Esophagus squamous epithelium (tissue), 5 donors: ENCODE data around the gene SIX5. TPM values are rescaled to one million over a fixed set of nuclear protein-coding genes. Genes with fewer than 3 reads are reported as not detected.

Experiments
- DNase-seq: peaks from one replicate; lab custom pipeline; 2025; lab: John Stamatoyannopoulos, UW
- H3K27ac ChIP-seq, 4 donors: fragments of 200-600 bp; sonication (generic); one replicate each; pipeline ENCODE4 v1.5.1; 2016 to 2019; ENCODE audit warnings: mild to moderate bottlenecking in 1 of 4
- H3K27me3 ChIP-seq, 4 donors: fragments of 200-600 bp; sonication (generic); 1 replicate in 3 of 4; 2 replicates in 1 of 4; pipeline versions ENCODE4 v1.5.1 to v1.6.0; 2017 to 2021; ENCODE audit warnings: antibody characterized with exemption in 1 of 4
- H3K36me3 ChIP-seq, 3 donors: fragments of 200-600 bp; sonication (generic); one replicate each; pipeline ENCODE4 v1.5.1; 2016 to 2019
- H3K4me1 ChIP-seq, 3 donors: fragments of 200-600 bp; sonication (generic); one replicate each; pipeline ENCODE4 v1.5.1; 2017 to 2019
- H3K4me3 ChIP-seq, 4 donors: fragments of 200-600 bp; sonication (generic); 1 replicate in 3 of 4; 2 replicates in 1 of 4; pipeline ENCODE4 v1.5.1; 2016 to 2019; ENCODE audit warnings: mild to moderate bottlenecking in 2 of 4, moderate library complexity in 1 of 4
- H3K9me3 ChIP-seq, 3 donors: fragments of 200-600 bp; sonication (generic); one replicate each; pipeline ENCODE4 v1.5.1; 2016 to 2019
- POLR2A ChIP-seq, 4 donors: fragments of 450-650 bp; IDR thresholded peaks; one replicate each; pipeline ENCODE4 v1.6.1; 2017; ENCODE audit warnings: antibody characterized with exemption in 4 of 4, mild to moderate bottlenecking in 4 of 4, moderate library complexity in 3 of 4
- WGBS, 2 donors: methylation state at CpG; one replicate each; pipeline ENCODE4 v1.1.5; 2018; 5-methylcytosine and 5-hydroxymethylcytosine counted together
- intact Hi-C: fragments of 100-400 bp; cut with DNase I; formaldehyde crosslinking; loops from one replicate; pipeline ENCODE4 v1.15.0; 2022
- total RNA-seq, 4 donors: library from RNA; depleted of rRNA; stranded (reverse); fragments of >200 nt; gene quantifications; one replicate each; pipeline ENCODE4 v1.1.0, GENCODE V29; 2016
- TF ChIP-seq, protein P1 (sequence below), 6 experiments: fragments of 450-650 bp in 4 of 6; fragments of 200-600 bp in 2 of 6; sonication (generic) in 2 of 6; IDR thresholded peaks; one replicate each; pipeline ENCODE4 v1.5.1; 2016 to 2019; ENCODE audit warnings: antibody characterized with exemption in 6 of 6, mild to moderate bottlenecking in 4 of 6, moderate library complexity in 4 of 6
- donor health status: DM: yes; HTN: yes; CAD: no.

The SIX5 gene
- total RNA-seq, 4 donors from 2014 or later: 5.8 to 13.5 (median 10.1) TPM

DNA sequence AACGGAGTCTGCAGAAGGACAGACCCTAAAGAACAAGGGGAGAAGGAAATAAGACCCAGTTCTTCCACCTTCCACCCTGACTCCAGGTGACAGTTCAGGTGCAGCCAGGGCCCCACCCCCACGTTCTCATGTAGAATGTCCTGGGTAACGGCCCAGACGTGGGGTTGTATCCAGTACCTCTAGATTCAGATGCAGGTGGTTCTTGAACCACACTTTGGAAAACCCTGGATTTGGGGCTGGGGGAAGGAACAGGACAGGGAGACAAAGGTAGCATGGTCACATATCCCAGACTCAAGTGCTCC is 11.0 kb upstream of the SIX5 start:
- DNase-seq: no peak
- Histone ChIP-seq H3K9me3 (no peaks in the 10 kb centered on the region), H3K4me3 (peak overlapping the region; percentile 15 to 64 (median 56)), H3K4me1 (peaks cover 51 to 71% (median 58%) of the 10 kb centered on the region in 3 donors), H3K27me3 (no peaks in the 10 kb centered on the region), H3K27ac (peak overlapping the region; percentile 79 to 92 (median 89)), H3K36me3 (peaks cover 11 to 29% (median 14%) of the 10 kb centered on the region in 3 donors)
- TF ChIP-seq, protein P1, sequence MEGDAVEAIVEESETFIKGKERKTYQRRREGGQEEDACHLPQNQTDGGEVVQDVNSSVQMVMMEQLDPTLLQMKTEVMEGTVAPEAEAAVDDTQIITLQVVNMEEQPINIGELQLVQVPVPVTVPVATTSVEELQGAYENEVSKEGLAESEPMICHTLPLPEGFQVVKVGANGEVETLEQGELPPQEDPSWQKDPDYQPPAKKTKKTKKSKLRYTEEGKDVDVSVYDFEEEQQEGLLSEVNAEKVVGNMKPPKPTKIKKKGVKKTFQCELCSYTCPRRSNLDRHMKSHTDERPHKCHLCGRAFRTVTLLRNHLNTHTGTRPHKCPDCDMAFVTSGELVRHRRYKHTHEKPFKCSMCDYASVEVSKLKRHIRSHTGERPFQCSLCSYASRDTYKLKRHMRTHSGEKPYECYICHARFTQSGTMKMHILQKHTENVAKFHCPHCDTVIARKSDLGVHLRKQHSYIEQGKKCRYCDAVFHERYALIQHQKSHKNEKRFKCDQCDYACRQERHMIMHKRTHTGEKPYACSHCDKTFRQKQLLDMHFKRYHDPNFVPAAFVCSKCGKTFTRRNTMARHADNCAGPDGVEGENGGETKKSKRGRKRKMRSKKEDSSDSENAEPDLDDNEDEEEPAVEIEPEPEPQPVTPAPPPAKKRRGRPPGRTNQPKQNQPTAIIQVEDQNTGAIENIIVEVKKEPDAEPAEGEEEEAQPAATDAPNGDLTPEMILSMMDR (IDR thresholded peaks at IDR 0.05): no peak
- TF ChIP-seq POLR2A (IDR thresholded peaks at IDR 0.05): no peak
- intact Hi-C loops: no loop called here
- 34 to 41% methylated on average over 4 of the region's 4 CpGs for WGBS, 2 donors

DNA sequence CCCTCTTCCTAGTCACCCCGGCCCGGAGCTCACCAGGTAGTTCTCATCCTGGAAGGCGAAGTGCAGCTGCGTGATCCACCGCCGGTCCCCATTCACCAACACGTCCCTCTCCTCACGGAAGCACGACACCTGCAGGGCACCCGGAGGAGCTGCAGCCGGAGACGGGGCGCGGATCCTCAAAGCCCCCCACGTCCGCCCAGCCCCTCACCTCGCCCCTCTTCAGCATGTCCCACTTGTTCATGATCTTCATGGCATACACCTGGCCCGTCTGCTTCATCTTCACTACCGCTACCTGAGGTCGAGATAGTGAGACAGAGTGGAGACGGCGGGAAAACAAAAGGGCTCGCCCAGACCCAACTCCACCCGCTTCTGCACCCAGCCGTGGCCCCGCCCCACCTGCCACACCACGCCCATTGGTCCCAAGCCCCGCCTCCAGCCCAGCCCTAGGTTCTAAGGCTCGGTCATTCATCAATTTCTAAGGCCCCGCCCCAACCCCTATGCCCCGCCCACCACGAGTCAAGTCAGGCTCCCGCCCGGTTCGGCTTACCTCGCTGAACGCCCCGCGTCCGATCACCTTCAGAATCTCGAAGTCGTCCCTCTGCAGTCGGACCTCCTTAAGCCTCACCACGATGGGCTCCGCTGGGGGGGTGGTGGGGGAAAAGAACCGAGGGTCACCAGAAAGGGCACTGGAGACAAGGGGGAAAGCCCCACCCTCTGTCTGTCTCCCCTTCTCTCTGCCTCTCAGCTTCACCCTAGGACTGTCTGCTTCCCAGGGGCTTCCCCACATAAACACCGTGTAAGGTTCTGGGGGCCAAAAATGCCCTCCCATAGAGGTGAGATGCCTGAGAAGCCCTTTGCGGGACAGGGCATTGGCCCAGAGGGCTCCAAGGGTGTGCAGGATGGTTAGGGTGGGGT is 10.4 kb upstream of the SIX5 start:
- Histone ChIP-seq H3K36me3 (peaks cover 14 to 31% (median 15%) of the 10 kb centered on the region in 3 donors), H3K4me1 (peaks cover 51 to 65% (median 57%) of the 10 kb centered on the region in 3 donors), H3K27me3 (no peaks in the 10 kb centered on the region), H3K4me3 (peak overlapping the region; percentile 20 to 64 (median 56)), H3K27ac (peak overlapping the region; percentile 79 to 92 (median 89)), H3K9me3 (no peaks in the 10 kb centered on the region)
- WGBS, 2 donors: 2 to 15% methylated on average over 9 to 37 of the region's 48 CpGs
- DNase-seq: peak; percentile 55
- TF ChIP-seq, protein P1 (IDR thresholded peaks at IDR 0.05): peak; percentile 71 to 87 (median 82)
- TF ChIP-seq POLR2A (IDR thresholded peaks at IDR 0.05): no peak
- intact Hi-C loops: no loop called here

DNA sequence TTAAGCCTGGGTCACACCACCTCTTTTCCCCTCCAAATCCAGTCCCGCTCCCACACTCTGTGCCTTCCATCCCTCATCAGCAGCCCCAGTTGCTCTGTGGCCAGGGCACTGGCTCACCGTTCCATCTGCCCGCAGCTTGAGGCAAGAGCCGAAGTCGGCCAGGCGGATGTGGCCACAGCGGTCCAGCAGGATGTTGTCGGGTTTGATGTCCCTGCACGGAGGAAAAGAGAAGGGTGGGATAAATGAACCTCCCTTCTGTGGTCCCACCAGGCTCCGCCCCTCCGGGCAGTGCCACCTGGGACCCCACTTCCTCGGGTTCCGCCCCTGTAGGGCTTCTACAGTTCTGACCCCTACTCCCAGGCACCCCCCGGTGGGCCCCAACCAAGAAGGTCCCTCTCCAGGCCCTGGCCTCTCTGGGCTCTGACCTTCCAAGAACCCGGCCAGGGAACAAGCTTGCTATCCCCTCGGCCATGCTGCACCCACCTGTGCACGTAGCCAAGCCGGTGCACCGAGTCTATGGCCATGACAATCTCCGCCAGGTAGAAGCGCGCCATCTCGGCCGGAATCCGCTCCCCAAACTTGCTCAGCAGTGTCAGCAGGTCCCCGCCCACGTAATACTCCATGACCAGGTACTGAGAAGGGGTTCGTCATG is 9.1 kb upstream of the SIX5 start:
- H3K4me1 ChIP-seq: peaks cover 43 to 52% (median 46%) of the 10 kb centered on the region in 3 donors
- H3K9me3 ChIP-seq: no peaks in the 10 kb centered on the region
- no peak for DNase-seq
- intact Hi-C loops: no loop called here
- 86 to 92% methylated on average over 9 to 25 of the region's 28 CpGs for WGBS, 2 donors
- H3K27ac ChIP-seq: no peak overlapping the region
- peaks cover 14 to 40% (median 15%) of the 10 kb centered on the region in 3 donors for H3K36me3 ChIP-seq
- no peak overlapping the region for H3K4me3 ChIP-seq
- TF ChIP-seq, protein P1 (IDR thresholded peaks at IDR 0.05): no peak
- TF ChIP-seq POLR2A (IDR thresholded peaks at IDR 0.05): no peak
- no peaks in the 10 kb centered on the region for H3K27me3 ChIP-seq

DNA sequence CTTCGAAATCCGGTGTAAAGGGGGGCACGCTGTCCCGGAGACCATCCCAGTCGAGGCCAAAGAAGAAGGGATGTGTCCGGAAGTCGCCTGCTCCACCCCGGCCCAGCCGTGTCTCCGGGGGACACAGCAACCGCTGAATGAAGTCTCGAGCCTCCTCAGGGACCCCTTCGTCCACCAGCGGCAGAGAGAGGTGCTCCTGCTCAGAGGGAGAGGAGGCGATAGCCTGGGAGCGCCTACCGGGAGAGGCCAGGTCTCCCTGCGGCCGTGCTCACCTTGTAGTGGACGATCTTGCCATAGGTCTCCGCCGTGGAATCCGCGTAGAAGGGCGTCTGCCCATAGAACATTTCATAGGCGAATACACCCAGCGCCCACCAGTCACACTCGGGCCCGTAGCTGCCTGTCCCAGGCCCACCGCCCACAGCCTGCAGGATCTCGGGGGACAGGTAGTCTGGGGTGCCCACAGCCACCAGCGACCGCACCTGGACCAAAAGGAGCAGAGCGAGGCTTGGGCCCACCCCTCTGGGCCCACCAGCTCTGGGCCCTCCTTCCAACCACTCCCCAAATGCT is 8.4 kb upstream of the SIX5 start:
- H3K4me3 ChIP-seq: no peak overlapping the region
- TF ChIP-seq, protein P1 (IDR thresholded peaks at IDR 0.05): no peak
- TF ChIP-seq POLR2A (IDR thresholded peaks at IDR 0.05): no peak
- no peak for DNase-seq
- intact Hi-C loops: no loop called here
- H3K9me3 ChIP-seq: no peaks in the 10 kb centered on the region
- no peak overlapping the region for H3K27ac ChIP-seq
- 96 to 100% methylated on average over 1 to 4 of the region's 34 CpGs for WGBS, 2 donors
- H3K4me1 ChIP-seq: peaks cover 37 to 45% (median 40%) of the 10 kb centered on the region in 3 donors
- peaks cover 14 to 46% (median 15%) of the 10 kb centered on the region in 3 donors for H3K36me3 ChIP-seq
- no peaks in the 10 kb centered on the region for H3K27me3 ChIP-seq
